HG03558 (cell line): ENCODE measurements around the gene CENPE.

Experiments used
- ATAC-seq: cut with Tn5 transposase; IDR thresholded peaks from one replicate; pipeline ENCODE4 v1.9.1; 2021; ENCODE audit warnings: moderate number of reproducible peaks; ENCODE audit not compliant: unreplicated experiment; ENCODE audit errors: extremely low read depth

CENPE gene

GRCh38 chr4:103076747-103077347 lies 121.3 kb downstream of the CENPE start, which contains the start of gene SLC9B2:
Gene SLC9B2 (minus strand): TSS chr4:103076761. CDS start chr4:103067550, 9,211 bp downstream.
- peak; percentile 28 for ATAC-seq

- ATAC-seq, result peak; percentile 24
These were observed 122.0 kb downstream of the CENPE start for GRCh38 chr4:103075894-103076746.

GRCh38 chr4:103075435-103075893 lies 122.7 kb downstream of the CENPE start:
- no peak for ATAC-seq

GRCh38 chr4:103074744-103075434 lies 123.3 kb downstream of the CENPE start:
- ATAC-seq, result no peak

- no peak for ATAC-seq
These were observed 124.2 kb downstream of the CENPE start for GRCh38 chr4:103073792-103074438.

GRCh38 chr4:103067841-103068547 lies 130.1 kb downstream of the CENPE start:
- ATAC-seq, result no peak

GRCh38 chr4:103060453-103061148 lies 137.5 kb downstream of the CENPE start:
- no peak for ATAC-seq
